Stimulated activated CD4-positive, alpha-beta T cell treated with anti-CD3 and anti-CD28 coated beads, TNF-alpha, amount 100 ng/mL, for 48 hours (primary cell): ENCODE results near the gene HSD11B2.

ENCODE experiments used
- DNase-seq, 3 donors: peaks; one replicate each; pipeline ENCODE4 v3.0.0-alpha.2; 2020; ENCODE audit warnings: low read depth in 3 of 3

Gene HSD11B2

GRCh38 chr16:67430977-67431774 is at the start of gene HSD11B2:
HSD11B2 (plus strand) TSS chr16:67431121; CDS start chr16:67431249, 128 bp downstream.
- DNase-seq, result no peak

GRCh38 chr16:67383284-67383683 is 47.6 kb upstream of the HSD11B2 start:
- DNase-seq, result no peak

GRCh38 chr16:67384778-67385510 is 46.0 kb upstream of the HSD11B2 start:
- no peak for DNase-seq

- no peak for DNase-seq
Measured at GRCh38 chr16:67386861-67387455, 44.0 kb upstream of the HSD11B2 start.

- DNase-seq, result no peak
Measured at GRCh38 chr16:67387479-67388079, 43.3 kb upstream of the HSD11B2 start.

- DNase-seq, result no peak
Measured at GRCh38 chr16:67388191-67388590, 42.7 kb upstream of the HSD11B2 start.

GRCh38 chr16:67388591-67388990 is 42.3 kb upstream of the HSD11B2 start:
- no peak for DNase-seq

GRCh38 chr16:67389911-67390815 is 40.8 kb upstream of the HSD11B2 start:
- DNase-seq, result no peak

GRCh38 chr16:67390816-67391423 is 40.0 kb upstream of the HSD11B2 start:
- DNase-seq, result no peak

- no peak for DNase-seq
Measured at GRCh38 chr16:67391424-67392300, 39.3 kb upstream of the HSD11B2 start.

- DNase-seq, result no peak
Measured at GRCh38 chr16:67392301-67393059, 38.4 kb upstream of the HSD11B2 start.

GRCh38 chr16:67393111-67393787 is 37.7 kb upstream of the HSD11B2 start, which contains the start of gene TPPP3:
TPPP3 (minus strand) TSS chr16:67393498; CDS start chr16:67391111, 2,387 bp downstream.
- DNase-seq, result peak; percentile 9 to 37 (median 16)

GRCh38 chr16:67393788-67394154 is 37.1 kb upstream of the HSD11B2 start:
- no peak for DNase-seq

GRCh38 chr16:67394155-67395104 is 36.5 kb upstream of the HSD11B2 start:
- no peak for DNase-seq

- no peak for DNase-seq
Measured at GRCh38 chr16:67395105-67395457, 35.8 kb upstream of the HSD11B2 start.

GRCh38 chr16:67395458-67396158 is 35.3 kb upstream of the HSD11B2 start:
- DNase-seq, result no peak
